ENCODE data around the gene ZNF83.

- no peak for TF ChIP-seq EZH2 (IDR thresholded peaks at IDR 0.05; ENCODE audit: low read depth)
- no peak for TF ChIP-seq CTCF (conservative IDR thresholded peaks at IDR 0.05)
These were observed 15.0 kb upstream of the ZNF83 start for GRCh38 chr19:52653161-52653560.
